ENCODE data around the gene NEK4. TPM values are rescaled to one million over a fixed set of nuclear protein-coding genes. Genes with fewer than 3 reads are reported as not detected.
"Not testable (repeated sequence)": the region's sequence is repeated elsewhere in the genome, so short reads cannot be mapped to it uniquely, and the experiment has no call there.

The NEK4 gene
- polyA plus RNA-seq, 6 donors from 2014 or later = 8.9 to 24.8 (median 12.7) TPM

DNA sequence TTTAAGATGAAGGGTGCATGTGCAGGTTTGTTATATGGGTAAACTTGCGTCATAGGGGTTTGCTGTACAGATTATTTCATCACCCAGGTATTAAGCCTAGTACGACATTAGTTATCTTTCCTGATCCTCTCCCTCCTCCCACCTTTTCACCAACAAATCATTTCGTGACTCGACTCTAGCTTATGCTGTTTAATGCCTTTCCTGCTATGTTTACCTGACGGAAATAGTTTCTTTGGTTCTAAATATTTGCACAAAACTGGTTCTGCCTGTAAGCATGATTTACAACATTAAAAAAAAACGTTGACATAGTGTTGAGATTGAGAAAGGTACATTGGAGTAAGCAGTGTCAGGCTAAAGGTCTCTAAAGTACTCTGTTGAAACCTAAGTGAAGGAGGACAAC, 82.5 kb downstream of the NEK4 start:
- H3K27me3 Mint-ChIP-seq = no peaks in the 10 kb centered on the region
- H3K9me3 Mint-ChIP-seq = no peaks in the 10 kb centered on the region
- peak overlapping the region in 1 of 6 donors; percentile 86 for H3K27ac Mint-ChIP-seq
- peaks cover 6 to 37% (median 9%) of the 10 kb centered on the region in 3 donors for H3K4me1 Mint-ChIP-seq
- H3K36me3 Mint-ChIP-seq = peaks cover 17 to 22% of the 10 kb centered on the region in 2 donors
- ATAC-seq (ENCODE audit: low read depth in 2 of 2) = no peak
- DNase-seq = no peak
- peak overlapping the region in 3 of 8 donors; percentile 12 to 99 (median 44) for H3K4me3 Mint-ChIP-seq

GRCh38 chr3:52685709-52686691, 84.7 kb downstream of the NEK4 start, which contains the start of the genes GNL3 and PBRM1:
Gene GNL3 (plus strand): TSS chr3:52686032. CDS start chr3:52686093, 61 bp downstream.
Gene PBRM1 (minus strand): TSS chr3:52685913.
- peak; percentile 94 for DNase-seq
- Mint-ChIP-seq H3K9me3 (no peaks in the 10 kb centered on the region), H3K36me3 (peaks cover 9 to 21% of the 10 kb centered on the region in 2 donors), H3K27me3 (no peaks in the 10 kb centered on the region), H3K4me3 (peak within 1 kb of the TSS; percentile 94 to 99 (median 98)), H3K27ac (peak within 1 kb of the TSS; percentile 98 to 100 (median 99)), H3K4me1 (peaks cover 15 to 52% (median 17%) of the 10 kb centered on the region in 3 donors)
- peak; percentile 76 for ATAC-seq (ENCODE audit: low read depth in 2 of 2)

DNA sequence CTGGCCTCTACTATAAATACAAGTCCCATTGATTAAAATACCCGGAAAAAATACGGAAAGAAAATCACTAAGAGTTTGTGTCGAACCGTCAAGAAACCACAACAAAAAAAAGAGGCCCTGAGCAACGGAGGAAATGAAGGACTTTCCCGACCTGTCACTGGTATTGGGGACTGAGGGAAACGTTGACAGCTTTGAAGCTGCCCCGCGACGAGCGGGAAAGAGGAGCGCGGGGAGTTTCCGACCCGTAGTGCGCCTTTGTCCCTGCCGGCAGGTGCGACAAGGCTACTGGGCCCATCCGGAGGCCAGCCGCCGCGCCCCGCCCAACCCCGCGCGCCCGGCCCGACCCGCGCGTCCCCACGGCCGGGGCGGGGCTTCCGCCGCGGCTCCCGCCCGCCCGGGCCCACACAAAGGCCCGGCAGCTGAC, 85.4 kb downstream of the NEK4 start:
- Mint-ChIP-seq H3K4me3 (peak overlapping the region; percentile 85 to 99 (median 94)), H3K27me3 (no peaks in the 10 kb centered on the region), H3K9me3 (no peaks in the 10 kb centered on the region), H3K4me1 (peaks cover 15 to 50% (median 20%) of the 10 kb centered on the region in 3 donors), H3K27ac (peak overlapping the region; percentile 96 to 99 (median 97)), H3K36me3 (peaks cover 9 to 17% of the 10 kb centered on the region in 2 donors)
- ATAC-seq (ENCODE audit: low read depth in 2 of 2) (peak; percentile 76 to 80), DNase-seq (peak; percentile 83)

DNA sequence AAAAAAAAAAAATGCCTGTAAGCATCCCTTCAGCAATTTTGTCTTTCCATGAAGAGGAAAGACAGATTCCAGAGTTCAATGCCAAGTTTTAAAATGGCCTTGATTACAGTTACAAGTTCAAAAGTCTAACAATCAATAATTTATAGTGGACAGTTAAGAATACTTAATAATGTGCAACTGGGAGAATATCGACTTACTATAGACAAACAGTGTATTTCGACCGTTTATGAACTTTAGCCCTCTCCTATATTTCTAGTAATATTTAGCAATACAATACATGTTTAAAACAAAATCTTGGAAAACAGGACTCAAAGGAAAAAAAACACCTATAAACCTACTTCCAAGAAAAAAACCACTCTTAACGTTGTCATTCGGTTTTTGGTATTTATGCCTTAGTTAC, 86.6 kb downstream of the NEK4 start:
- H3K4me3 Mint-ChIP-seq = peak overlapping the region in 5 of 8 donors; percentile 52 to 99 (median 88)
- no peak for ATAC-seq (ENCODE audit: low read depth in 2 of 2)
- H3K27me3 Mint-ChIP-seq = no peaks in the 10 kb centered on the region
- peak overlapping the region in 5 of 6 donors; percentile 96 to 99 (median 98) for H3K27ac Mint-ChIP-seq
- peaks cover 13 to 56% (median 27%) of the 10 kb centered on the region in 3 donors for H3K4me1 Mint-ChIP-seq
- H3K36me3 Mint-ChIP-seq = peaks cover 6 to 13% of the 10 kb centered on the region in 2 donors
- no peaks in the 10 kb centered on the region for H3K9me3 Mint-ChIP-seq
- no peak for DNase-seq

- no peak for DNase-seq
- Mint-ChIP-seq H3K27me3 (no peaks in the 10 kb centered on the region), H3K36me3 (peaks cover 9 to 10% of the 10 kb centered on the region in 2 donors), H3K27ac (peak overlapping the region in 4 of 6 donors; percentile 42 to 99 (median 90)), H3K4me1 (peaks cover 18 to 54% (median 33%) of the 10 kb centered on the region in 3 donors), H3K4me3 (peak overlapping the region in 3 of 8 donors; percentile 25 to 99 (median 50)), H3K9me3 (no peaks in the 10 kb centered on the region)
- ATAC-seq (ENCODE audit: low read depth in 2 of 2) = no peak
Observed at GRCh38 chr3:52683611-52684010, 87.1 kb downstream of the NEK4 start.

GRCh38 chr3:52682016-52682415, 88.7 kb downstream of the NEK4 start:
- ATAC-seq (ENCODE audit: low read depth in 2 of 2) (no peak), DNase-seq (no peak)
- peaks cover 18 to 53% (median 33%) of the 10 kb centered on the region in 3 donors for H3K4me1 Mint-ChIP-seq
- H3K27me3 Mint-ChIP-seq = no peaks in the 10 kb centered on the region
- peak overlapping the region in 3 of 6 donors; percentile 7 to 85 (median 15) for H3K27ac Mint-ChIP-seq
- peaks cover 15 to 16% of the 10 kb centered on the region in 2 donors for H3K36me3 Mint-ChIP-seq
- H3K4me3 Mint-ChIP-seq = peak overlapping the region in 2 of 8 donors; percentile 35 to 64
- no peaks in the 10 kb centered on the region for H3K9me3 Mint-ChIP-seq

DNA sequence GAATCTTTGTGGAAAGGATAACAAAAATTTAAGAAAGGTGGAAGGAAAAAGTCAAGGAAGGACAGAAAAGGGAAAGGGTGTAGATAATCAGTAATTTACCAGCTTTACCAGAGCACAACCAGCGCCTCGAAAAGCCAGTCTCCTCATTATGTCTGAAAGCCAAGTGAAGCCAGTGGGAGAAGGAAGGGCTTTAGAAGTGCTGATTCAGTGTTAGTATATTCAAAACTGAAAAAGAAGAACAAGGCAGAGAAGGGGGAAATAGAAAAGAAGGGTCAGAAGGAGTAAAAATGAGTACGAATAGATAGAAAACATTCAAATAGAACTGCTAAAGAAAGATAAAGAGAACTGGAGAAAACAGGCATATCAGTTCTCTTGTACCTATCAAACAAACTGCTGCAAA, 89.1 kb downstream of the NEK4 start:
- ATAC-seq (ENCODE audit: low read depth in 2 of 2) (no peak), DNase-seq (no peak)
- H3K9me3 Mint-ChIP-seq = no peaks in the 10 kb centered on the region
- peak overlapping the region in 5 of 6 donors; percentile 7 to 85 (median 31) for H3K27ac Mint-ChIP-seq
- peaks cover 19 to 20% of the 10 kb centered on the region in 2 donors for H3K36me3 Mint-ChIP-seq
- H3K4me1 Mint-ChIP-seq = peaks cover 18 to 50% (median 31%) of the 10 kb centered on the region in 3 donors
- no peaks in the 10 kb centered on the region for H3K27me3 Mint-ChIP-seq
- peak overlapping the region in 3 of 8 donors; percentile 1 to 71 (median 64) for H3K4me3 Mint-ChIP-seq

DNA sequence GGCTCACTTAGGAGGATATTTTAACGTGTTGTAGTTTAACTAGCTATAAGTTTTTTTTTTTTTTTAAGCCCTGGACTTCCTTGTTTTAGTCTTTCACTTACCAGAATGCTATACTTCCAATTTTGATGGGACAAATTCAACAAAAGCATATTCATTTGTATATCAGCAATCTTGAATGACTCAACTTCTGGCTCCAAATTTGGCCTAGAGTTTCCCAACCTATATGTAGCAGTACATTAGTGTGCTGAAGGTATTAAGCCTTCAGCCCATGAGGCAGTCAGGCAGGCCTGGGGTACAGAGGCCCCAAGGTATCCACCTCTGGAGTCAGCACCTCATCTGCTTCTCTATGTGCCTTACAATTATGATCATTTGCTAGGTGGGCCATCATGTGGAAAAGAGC, 90.9 kb downstream of the NEK4 start:
- ATAC-seq (ENCODE audit: low read depth in 2 of 2) (no peak), DNase-seq (no peak)
- Mint-ChIP-seq H3K9me3 (no peaks in the 10 kb centered on the region), H3K4me1 (peaks cover 13 to 35% (median 27%) of the 10 kb centered on the region in 3 donors), H3K36me3 (peaks cover 25 to 31% of the 10 kb centered on the region in 2 donors), H3K27me3 (no peaks in the 10 kb centered on the region), H3K27ac (peak overlapping the region in 3 of 6 donors; percentile 39 to 59 (median 51)), H3K4me3 (peak overlapping the region in 2 of 8 donors; percentile 37 to 61)

DNA sequence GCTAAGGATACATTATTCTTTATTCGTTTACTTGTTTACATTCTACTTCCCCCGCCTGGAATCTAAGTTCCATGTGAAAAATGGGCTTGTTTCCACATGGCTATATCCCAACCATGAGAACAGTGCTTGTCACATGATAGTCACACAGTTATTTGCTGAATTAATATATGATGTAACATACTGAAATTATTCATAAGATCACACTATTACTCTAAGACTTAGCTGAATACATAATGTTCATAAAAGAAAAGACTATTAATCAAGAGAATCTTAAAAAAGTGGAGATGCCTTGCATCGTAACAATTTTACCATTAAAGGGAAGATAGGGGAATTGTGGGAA, 91.6 kb downstream of the NEK4 start:
- H3K4me3 Mint-ChIP-seq = no peak overlapping the region

GRCh38 chr3:52678265-52679198, 92.2 kb downstream of the NEK4 start:
- H3K9me3 Mint-ChIP-seq = no peaks in the 10 kb centered on the region
- H3K4me1 Mint-ChIP-seq = peaks cover 13 to 27% (median 23%) of the 10 kb centered on the region in 3 donors
- no peak overlapping the region for H3K4me3 Mint-ChIP-seq
- H3K27ac Mint-ChIP-seq = peak overlapping the region in 1 of 6 donors; percentile 50
- DNase-seq = no peak
- peaks cover 25 to 31% of the 10 kb centered on the region in 2 donors for H3K36me3 Mint-ChIP-seq
- no peaks in the 10 kb centered on the region for H3K27me3 Mint-ChIP-seq
- no peak for ATAC-seq (ENCODE audit: low read depth in 2 of 2)

More for the DNA sequence above, 91.6 kb downstream of the NEK4 start:
- no peak for DNase-seq
- no peaks in the 10 kb centered on the region for H3K27me3 Mint-ChIP-seq
- H3K4me1 Mint-ChIP-seq = peaks cover 13 to 29% (median 27%) of the 10 kb centered on the region in 3 donors
- H3K9me3 Mint-ChIP-seq = no peaks in the 10 kb centered on the region
- no peak for ATAC-seq (ENCODE audit: low read depth in 2 of 2)
- peaks cover 25 to 31% of the 10 kb centered on the region in 2 donors for H3K36me3 Mint-ChIP-seq
- H3K27ac Mint-ChIP-seq = peak overlapping the region in 3 of 6 donors; percentile 7 to 57 (median 25)

- not testable (repeated sequence) for ATAC-seq (ENCODE audit: low read depth in 2 of 2); H3K27me3 Mint-ChIP-seq; H3K9me3 Mint-ChIP-seq; DNase-seq; H3K4me3 Mint-ChIP-seq
- Mint-ChIP-seq H3K4me1 (peaks cover 6 to 17% (median 8%) of the 10 kb centered on the region in 3 donors), H3K27ac (peak overlapping the region in 1 of 6 donors; percentile 23), H3K36me3 (peaks cover 25 to 34% of the 10 kb centered on the region in 2 donors)
Observed at GRCh38 chr3:52676201-52676600, 94.5 kb downstream of the NEK4 start.

DNA sequence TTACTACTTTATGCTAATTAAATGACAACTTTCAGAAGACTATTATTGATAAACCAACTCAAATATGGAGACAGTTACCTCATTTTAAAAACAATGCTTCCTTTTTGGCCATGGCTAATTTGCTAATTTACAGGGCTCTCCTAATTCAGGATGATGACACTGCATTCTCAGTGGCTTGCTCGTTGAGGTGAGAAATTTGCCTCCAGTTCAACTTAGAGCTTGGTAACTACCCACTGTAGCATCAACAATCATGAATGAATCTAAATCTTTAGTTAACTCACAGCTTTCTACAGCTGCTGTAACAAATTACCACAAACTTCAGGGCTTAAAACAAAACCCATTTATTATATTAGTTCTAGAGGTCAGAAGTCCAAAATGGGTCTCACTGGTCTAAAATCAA, 99.1 kb downstream of the NEK4 start:
- H3K4me1 Mint-ChIP-seq = peaks cover 9 to 11% (median 11%) of the 10 kb centered on the region in 3 donors
- no peaks in the 10 kb centered on the region for H3K9me3 Mint-ChIP-seq
- peaks cover 6 to 21% of the 10 kb centered on the region in 2 donors for H3K36me3 Mint-ChIP-seq
- no peaks in the 10 kb centered on the region for H3K27me3 Mint-ChIP-seq
- DNase-seq (no peak), ATAC-seq (ENCODE audit: low read depth in 2 of 2) (no peak)
- peak overlapping the region in 1 of 6 donors; percentile 38 for H3K27ac Mint-ChIP-seq
- H3K4me3 Mint-ChIP-seq = no peak overlapping the region
